GM10266 (cell line): ENCODE results near the gene EML1.

Experiments
- DNase-seq: peaks from one replicate; pipeline ENCODE4 v3.0.0; 2012; ENCODE audit errors: extremely low spot score
- CTCF ChIP-seq: IDR thresholded peaks from 2 replicates; pipeline ENCODE4 v1.5.1; 2012; ENCODE audit warnings: mild to moderate bottlenecking, low read depth; ENCODE audit not compliant: control insufficient read depth, insufficient read depth; ENCODE audit errors: missing control alignments

The EML1 gene

GRCh38 chr14:99907761-99908652 is 114.8 kb downstream of the EML1 start:
- no peak for TF ChIP-seq CTCF
- DNase-seq, result no peak

DNA sequence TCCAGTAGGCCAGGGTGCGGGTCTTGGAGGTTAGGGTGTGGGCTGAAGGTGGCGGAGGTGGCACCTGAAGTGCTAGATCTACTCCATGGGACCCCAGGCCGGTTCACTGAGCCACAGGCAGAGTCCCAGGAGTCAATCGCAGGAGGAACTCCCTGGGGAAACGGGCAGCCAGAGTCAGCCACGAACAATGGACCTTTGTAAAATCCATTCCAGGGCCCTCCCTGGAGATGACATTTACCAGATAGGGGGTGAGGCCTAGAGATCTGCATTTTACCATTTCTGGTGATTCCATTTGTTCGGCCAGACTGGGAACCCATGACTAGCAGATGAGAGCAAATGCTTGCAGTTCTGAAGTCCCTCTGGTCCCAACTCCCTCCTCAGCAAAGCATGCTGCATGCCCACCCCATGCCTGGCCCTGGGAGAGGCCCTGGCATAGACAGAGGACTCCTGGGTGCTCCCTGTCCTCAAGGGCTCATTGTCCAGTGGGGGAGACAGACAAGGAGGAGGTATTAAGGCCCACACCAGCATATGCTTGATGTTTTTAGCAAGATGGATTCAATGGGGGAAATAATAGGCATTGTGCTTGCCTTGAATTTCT is 115.5 kb downstream of the EML1 start:
- TF ChIP-seq CTCF, result no peak
- no peak for DNase-seq

GRCh38 chr14:99909513-99910064 is 116.4 kb downstream of the EML1 start:
- DNase-seq, result no peak
- TF ChIP-seq CTCF, result no peak

- no peak for DNase-seq
- no peak for TF ChIP-seq CTCF
Observed at GRCh38 chr14:99910337-99911309, 117.4 kb downstream of the EML1 start.

DNA sequence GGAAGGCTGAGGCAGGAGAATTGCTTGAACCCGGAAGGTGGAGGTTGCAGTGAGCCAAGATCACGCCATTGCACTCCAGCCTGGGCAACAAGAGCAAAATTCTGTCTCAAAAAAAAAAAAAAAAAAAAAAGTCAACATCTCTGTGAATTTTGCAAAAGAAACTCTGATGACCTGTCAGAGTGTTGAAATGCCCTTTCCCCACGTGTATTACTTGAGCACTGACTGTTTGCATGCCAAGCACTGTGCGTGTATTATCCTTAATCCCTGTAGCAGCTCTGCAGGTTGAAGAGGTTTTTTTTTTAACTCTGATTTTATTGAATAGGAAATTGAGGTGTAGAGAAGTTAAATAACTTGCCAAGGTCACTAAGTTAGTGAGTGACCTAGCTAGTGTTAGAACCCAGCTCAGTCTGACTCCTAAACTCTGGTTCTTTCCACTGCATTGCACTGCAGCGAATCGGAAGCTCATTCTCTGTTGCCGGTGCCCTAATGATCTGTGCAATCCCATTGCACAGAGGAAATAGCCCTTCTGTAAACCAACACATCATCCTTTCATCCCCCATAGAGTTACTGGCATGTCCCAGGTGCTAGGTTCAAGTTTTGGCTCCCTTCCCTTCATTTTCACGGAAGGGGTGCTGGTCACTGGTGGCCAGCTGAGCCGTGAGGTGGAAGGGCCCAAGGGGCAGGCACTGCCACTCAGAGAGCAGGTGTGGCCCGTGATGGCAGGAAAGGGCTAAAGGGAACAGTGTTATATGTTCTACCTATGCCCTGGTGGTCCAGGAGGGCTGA is 122.3 kb downstream of the EML1 start:
- no peak for DNase-seq
- no peak for TF ChIP-seq CTCF

GRCh38 chr14:99916091-99916383 is 122.8 kb downstream of the EML1 start:
- no peak for TF ChIP-seq CTCF
- no peak for DNase-seq
